LNCaP clone FGC (cell line): Measurements from ENCODE around the gene TCEA3.

Experiments
- DNase-seq: peaks from one replicate; pipeline ENCODE4 v3.0.0-alpha.2; 2011; ENCODE audit warnings: low read depth
- H3K4me3 ChIP-seq: 2 replicates; pipeline ENCODE4 v1.5.1; 2011; ENCODE audit warnings: mild to moderate bottlenecking, low read depth, low read length, control low read depth
- TF ChIP-seq, protein P1 (sequence below): IDR thresholded peaks from 2 replicates; pipeline ENCODE4 v1.5.1; 2012; ENCODE audit warnings: mild to moderate bottlenecking; ENCODE audit not compliant: control insufficient read depth, insufficient read depth; ENCODE audit errors: extremely low read depth

Gene TCEA3

DNA sequence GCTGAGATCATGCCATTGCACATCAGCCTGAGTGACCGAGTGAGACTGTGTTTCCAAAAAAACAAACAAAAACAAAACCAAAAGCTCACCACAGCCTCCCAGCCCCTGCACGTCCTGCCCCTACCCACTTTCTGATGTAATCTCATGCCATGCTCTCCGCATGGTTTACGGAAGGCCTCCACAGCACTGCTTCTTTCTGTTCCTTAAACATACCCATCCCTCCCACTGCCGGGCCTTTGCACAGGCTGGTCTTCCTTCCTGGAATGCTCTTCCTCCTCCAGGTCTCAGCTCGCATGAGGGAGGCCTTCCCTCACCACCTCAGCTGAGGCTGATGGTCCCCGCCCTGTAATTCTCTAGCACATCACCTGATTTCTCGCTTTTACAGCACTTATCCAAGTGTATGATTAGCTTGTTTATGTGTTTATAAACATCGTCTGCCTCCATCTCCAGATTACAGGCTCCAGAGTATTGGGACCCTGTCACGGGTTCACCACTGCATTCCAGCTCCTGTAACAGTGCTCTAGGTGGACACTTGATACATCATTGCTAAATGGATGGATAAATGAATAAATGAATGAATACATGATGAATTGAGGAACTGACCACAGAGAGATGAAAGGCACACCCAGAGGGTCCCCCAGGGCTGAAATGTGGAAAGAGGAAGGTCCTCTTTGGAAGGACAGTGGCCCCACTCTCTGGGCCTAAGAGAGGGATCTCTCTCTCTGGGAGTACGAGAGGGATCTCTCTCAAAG lies 22.1 kb downstream of the TCEA3 start:
- H3K4me3 ChIP-seq, result no peak overlapping the region
- TF ChIP-seq, protein P1, sequence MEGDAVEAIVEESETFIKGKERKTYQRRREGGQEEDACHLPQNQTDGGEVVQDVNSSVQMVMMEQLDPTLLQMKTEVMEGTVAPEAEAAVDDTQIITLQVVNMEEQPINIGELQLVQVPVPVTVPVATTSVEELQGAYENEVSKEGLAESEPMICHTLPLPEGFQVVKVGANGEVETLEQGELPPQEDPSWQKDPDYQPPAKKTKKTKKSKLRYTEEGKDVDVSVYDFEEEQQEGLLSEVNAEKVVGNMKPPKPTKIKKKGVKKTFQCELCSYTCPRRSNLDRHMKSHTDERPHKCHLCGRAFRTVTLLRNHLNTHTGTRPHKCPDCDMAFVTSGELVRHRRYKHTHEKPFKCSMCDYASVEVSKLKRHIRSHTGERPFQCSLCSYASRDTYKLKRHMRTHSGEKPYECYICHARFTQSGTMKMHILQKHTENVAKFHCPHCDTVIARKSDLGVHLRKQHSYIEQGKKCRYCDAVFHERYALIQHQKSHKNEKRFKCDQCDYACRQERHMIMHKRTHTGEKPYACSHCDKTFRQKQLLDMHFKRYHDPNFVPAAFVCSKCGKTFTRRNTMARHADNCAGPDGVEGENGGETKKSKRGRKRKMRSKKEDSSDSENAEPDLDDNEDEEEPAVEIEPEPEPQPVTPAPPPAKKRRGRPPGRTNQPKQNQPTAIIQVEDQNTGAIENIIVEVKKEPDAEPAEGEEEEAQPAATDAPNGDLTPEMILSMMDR, result no peak

DNA sequence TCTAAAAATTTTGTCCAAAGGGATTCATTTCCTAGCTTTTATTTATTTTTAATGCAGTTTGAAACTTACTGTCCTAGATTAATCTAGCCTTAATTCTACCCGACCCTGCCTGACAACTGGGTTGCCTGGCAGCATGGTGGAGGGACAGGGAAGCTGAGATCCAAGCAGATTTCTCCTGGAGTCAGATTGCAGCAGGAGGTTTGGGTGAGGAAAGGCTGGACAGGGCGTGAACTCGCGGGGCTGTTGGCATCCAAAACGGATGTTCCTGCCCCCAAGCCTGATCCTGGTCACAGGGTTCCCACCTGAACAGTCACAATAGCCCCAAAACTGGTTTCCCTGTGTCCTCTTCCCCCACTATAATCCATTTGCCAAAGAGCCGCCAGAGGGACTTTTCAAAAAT lies 23.2 kb downstream of the TCEA3 start:
- TF ChIP-seq, protein P1, result no peak
- H3K4me3 ChIP-seq, result no peak overlapping the region
- DNase-seq, result no peak

More for the DNA sequence above, 22.1 kb downstream of the TCEA3 start:
- DNase-seq, result no peak

DNA sequence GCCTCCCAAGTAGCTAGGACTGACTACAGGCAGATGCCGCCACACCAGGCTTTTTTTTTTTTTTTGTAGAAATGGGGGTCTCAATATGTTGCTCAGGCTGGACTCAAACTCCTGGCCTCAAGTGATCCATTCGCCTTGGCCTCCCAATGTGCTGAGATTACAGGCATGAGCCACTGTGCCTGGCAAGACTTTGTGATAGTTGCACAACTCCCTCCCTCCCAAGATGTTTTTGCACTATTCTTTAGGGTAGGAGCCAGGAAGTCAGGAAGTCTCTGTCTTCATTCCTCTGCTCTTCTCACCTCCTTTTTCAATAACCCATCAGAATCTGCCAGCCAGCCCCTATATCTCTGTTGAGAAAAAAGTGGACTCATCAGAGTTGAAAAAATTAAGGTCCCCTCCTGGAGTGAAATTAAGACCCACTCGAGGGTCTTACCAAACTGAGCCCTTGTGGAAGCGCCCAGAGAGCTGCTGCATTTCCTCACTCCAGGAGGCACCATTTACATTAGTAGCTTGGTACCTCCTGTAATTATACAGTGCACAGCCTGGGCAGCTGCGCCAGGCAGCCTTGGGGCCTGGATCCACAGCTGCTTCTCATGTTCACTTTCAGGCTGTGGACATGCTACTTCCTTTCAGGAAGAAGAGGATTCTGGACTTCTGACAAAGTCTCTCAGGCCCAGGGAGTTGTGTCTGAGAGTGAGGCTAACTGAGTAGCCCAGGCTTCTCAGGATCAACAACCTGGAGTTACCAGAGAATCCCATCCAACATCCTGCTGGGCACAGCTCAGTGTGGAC lies 24.0 kb downstream of the TCEA3 start:
- H3K4me3 ChIP-seq, result no peak overlapping the region
- DNase-seq, result no peak
- TF ChIP-seq, protein P1, result no peak

DNA sequence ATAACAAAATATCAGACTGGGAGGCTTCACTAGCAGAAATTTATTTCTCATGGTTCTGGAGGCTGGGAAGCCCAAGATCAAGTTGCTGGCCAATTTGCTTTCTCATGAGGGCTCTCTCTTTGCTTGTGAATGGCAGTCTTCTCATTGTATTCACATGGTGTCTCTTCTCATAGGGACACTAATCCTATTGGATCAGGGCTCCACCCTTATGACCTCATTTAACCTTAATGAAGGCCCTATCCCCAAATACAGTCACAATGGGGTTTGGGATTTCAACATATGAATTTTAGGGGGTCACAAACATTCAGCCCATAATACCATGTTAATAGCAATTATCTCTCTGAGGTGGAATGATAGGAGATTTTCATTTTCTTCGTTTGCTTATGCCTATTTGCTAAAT lies 25.3 kb downstream of the TCEA3 start:
- TF ChIP-seq, protein P1, result no peak
- no peak for DNase-seq
- no peak overlapping the region for H3K4me3 ChIP-seq

DNA sequence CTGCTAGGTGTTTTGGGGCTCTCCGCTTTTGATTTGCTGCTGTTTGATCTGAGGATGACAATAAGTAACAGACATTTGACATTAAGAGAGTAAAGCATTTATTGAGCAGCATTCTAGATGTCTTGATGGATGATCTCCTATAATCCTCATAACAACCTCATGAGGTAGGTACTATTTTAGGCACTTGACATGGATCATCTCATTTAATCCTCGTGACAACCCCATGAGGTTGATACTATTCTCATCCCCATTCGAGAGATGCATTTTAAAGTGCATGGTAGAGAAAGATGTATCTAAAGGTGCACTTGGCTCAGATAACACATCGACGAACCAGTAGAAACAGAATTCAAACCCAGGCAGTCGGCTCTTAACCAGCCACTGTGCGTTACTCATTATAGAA lies 26.6 kb downstream of the TCEA3 start:
- TF ChIP-seq, protein P1, result no peak
- no peak for DNase-seq
- H3K4me3 ChIP-seq, result no peak overlapping the region

DNA sequence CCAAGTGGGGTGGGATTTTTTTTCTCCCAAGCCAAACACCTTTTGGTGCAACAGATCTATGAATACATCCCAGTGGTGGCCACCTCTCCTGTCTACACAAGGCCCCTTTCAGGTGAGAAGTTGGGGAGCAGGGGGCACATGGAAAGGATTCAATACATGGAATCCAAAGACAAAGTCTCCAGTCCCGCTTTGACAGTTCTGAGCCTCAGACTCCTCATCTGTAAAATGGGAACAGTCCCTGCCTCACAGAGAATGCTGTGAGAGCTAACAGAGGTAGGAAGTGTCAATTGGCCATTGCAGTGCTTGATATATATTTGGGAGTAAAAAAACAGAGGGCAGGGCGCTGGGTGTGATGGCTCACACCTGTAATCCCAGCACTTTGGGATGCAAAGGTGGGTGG lies 28.2 kb downstream of the TCEA3 start:
- DNase-seq, result no peak
- no peak overlapping the region for H3K4me3 ChIP-seq
- TF ChIP-seq, protein P1, result no peak
